Omental fat pad (tissue), 4 donors: ENCODE results near the gene PLA2G2D. TPM values are rescaled to one million over a fixed set of nuclear protein-coding genes. Genes with fewer than 3 reads are reported as not detected.

Experiments used
- ATAC-seq: fragments of 150-250 bp; one replicate; pipeline ENCODE4 v1.9.1; 2016; ENCODE audit warnings: mild to moderate bottlenecking, moderate library complexity; ENCODE audit not compliant: low FRiP score
- DNase-seq: peaks from one replicate; pipeline ENCODE4 v3.0.0-alpha.2; 2019; ENCODE audit warnings: low spot score
- CTCF ChIP-seq, 3 donors: fragments of 450-650 bp; IDR thresholded peaks; one replicate each; pipeline ENCODE4 v1.5.1; 2016 to 2017; ENCODE audit warnings: antibody characterized with exemption in 3 of 3, mild to moderate bottlenecking in 3 of 3, moderate library complexity in 2 of 3
- total RNA-seq, 4 donors: library from RNA; depleted of rRNA; stranded (reverse); fragments of >200 nt; gene quantifications; one replicate each; pipeline ENCODE4 v1.1.0, GENCODE V29; 2016

The PLA2G2D gene
- total RNA-seq, 4 donors from 2014 or later: not detected

GRCh38 chr1:20126041-20126805 lies 6.9 kb upstream of the PLA2G2D start:
- ATAC-seq: no peak
- no peak for TF ChIP-seq CTCF (IDR thresholded peaks at IDR 0.05)
- no peak for DNase-seq

GRCh38 chr1:20125100-20125499 lies 5.8 kb upstream of the PLA2G2D start:
- TF ChIP-seq CTCF (IDR thresholded peaks at IDR 0.05): no peak
- peak; percentile 26 for ATAC-seq
- no peak for DNase-seq

- TF ChIP-seq CTCF (IDR thresholded peaks at IDR 0.05): no peak
- DNase-seq (peak; percentile 53), ATAC-seq (peak; percentile 90)
Measured at GRCh38 chr1:20124456-20125057, 5.2 kb upstream of the PLA2G2D start.

GRCh38 chr1:20123722-20124455 lies 4.6 kb upstream of the PLA2G2D start:
- DNase-seq: no peak
- TF ChIP-seq CTCF (IDR thresholded peaks at IDR 0.05): no peak
- ATAC-seq: no peak

GRCh38 chr1:20120796-20121195 lies 1.5 kb upstream of the PLA2G2D start:
- DNase-seq: no peak
- no peak for TF ChIP-seq CTCF (IDR thresholded peaks at IDR 0.05)
- no peak for ATAC-seq

GRCh38 chr1:20117236-20117635 lies 2.1 kb downstream of the PLA2G2D start:
- TF ChIP-seq CTCF (IDR thresholded peaks at IDR 0.05): no peak
- ATAC-seq (no peak), DNase-seq (no peak)
